Prostate gland (tissue), 2 donors: Measurements from ENCODE around the gene PPFIBP2.

ENCODE experiments used
- CTCF ChIP-seq, 4 experiments: fragments of 200-600 bp in 2 of 4; fragments of 450-650 bp in 2 of 4; sonication (generic) in 2 of 4; IDR thresholded peaks; 1 replicate in 3 of 4; 2 replicates in 1 of 4; pipeline ENCODE4 v1.5.1; 2016 to 2019; ENCODE audit warnings: antibody characterized with exemption in 4 of 4, mild to moderate bottlenecking in 2 of 4, moderate library complexity in 2 of 4
- POLR2A ChIP-seq: fragments of 450-650 bp; IDR thresholded peaks from one replicate; pipeline ENCODE4 v1.6.1; 2016; ENCODE audit warnings: antibody characterized with exemption, mild to moderate bottlenecking
- POLR2AphosphoS5 ChIP-seq: sonication (generic); formaldehyde crosslinking; IDR thresholded peaks from one replicate; pipeline ENCODE4 v1.6.1; 2017; ENCODE audit warnings: antibody characterized with exemption

GRCh38 chr11:7551571-7551970, 37.8 kb downstream of the PPFIBP2 start:
- TF ChIP-seq CTCF (IDR thresholded peaks at IDR 0.05) (no peak), POLR2A (no peak), POLR2AphosphoS5 (no peak)
